GOT3 (cell line): ENCODE results near the gene SLC7A6.

Experiments used
- DNase-seq: peaks from one replicate; lab custom pipeline; 2025; ENCODE audit warnings: mixed read lengths; lab: John Stamatoyannopoulos, UW

The SLC7A6 gene

GRCh38 chr16:68257251-68257905 is 6.9 kb upstream of the SLC7A6 start:
- DNase-seq, result no peak

DNA sequence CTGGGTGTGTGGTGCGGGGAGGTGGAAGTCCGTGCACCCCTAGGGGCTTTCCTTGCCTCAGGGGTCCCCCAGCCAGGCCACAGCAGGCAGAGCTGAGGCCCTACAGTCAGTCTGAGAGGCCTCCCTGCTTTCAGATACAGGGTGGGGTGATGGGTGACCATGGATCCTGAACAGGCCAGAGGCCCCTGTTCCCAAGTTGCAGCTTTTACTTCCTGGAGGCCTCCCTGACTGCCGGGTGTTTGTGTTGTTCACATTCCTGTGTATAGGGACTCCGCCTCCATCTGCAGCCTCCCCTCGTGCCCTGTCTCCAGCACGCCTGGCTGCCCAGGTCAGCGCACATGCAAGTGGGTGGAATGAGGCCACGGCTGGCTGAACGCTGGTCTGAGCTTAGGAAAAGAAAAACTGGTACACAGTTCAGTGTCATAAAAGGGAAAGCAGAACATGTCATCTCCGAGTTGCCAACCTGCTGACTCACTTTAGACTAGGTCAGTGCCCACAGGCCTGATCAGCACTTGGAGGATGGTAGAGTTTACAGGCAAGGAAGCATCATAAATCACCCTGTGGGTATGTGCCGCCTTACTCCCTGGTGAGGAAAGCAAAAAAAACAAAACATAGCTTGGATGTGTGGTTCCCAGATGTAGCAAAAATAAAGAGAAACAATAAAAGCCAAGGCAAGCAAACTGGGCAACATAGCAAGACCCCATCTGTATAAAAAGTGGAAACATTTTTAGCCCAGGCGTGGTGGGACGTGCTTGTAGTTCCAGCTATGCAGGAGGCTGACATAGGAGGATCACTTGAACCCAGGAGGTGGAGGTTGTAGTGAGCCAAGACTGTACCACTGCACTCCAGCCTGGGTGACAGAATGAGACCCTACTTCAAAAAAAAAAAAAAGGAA is 6.2 kb upstream of the SLC7A6 start:
- no peak for DNase-seq

DNA sequence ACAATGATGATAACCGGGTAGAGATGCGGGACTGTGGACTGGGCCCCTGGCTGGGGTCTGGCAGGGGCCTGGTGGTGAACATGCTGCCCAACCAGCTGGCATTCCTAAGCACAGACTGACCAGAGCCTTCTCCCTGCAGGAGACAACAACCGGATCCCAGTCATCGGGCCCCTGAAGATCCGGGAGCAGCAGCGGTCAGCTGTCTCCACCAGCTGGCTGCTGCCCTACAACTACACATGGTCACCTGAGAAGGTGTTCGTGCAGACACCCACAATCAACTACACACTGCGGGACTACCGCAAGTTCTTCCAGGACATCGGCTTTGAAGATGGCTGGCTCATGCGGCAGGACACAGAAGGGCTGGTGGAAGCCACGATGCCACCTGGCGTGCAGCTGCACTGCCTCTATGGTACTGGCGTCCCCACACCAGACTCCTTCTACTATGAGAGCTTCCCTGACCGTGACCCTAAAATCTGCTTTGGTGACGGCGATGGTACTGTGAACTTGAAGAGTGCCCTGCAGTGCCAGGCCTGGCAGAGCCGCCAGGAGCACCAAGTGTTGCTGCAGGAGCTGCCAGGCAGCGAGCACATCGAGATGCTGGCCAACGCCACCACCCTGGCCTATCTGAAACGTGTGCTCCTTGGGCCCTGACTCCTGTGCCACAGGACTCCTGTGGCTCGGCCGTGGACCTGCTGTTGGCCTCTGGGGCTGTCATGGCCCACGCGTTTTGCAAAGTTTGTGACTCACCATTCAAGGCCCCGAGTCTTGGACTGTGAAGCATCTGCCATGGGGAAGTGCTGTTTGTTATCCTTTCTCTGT is 5.1 kb upstream of the SLC7A6 start:
- no peak for DNase-seq

DNA sequence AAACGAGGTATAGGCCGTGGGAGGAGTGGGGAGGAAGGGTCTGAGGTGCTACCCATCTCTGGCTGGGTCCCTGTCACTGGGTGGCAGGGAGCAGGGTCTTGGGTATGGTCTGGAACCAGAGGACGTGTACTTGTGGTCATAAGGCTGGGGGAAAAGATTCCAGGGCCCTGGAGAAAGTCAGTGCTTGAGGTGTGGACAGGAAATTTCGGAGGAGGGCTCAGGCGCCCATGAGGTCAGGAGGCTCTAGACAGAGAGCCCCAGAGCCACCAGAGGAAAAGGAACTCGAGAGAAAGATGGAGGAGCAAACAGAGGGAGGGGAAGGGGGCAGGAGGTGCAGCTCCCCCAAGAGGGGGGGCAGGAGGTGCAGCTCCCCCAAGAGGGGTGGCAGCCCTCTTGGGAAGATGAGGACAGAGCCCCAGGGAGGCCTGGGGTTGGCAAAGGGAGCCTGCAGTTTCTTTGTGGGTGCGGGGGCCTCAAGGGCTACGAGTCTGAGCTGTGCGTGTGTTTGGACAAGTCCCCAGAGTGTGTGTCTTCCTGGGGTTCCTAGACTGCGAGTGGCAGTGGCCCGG is 683 bp upstream of the SLC7A6 start:
- no peak for DNase-seq

- DNase-seq, result peak; percentile 33
These were observed 973 bp downstream of the SLC7A6 start for GRCh38 chr16:68265078-68265920.

GRCh38 chr16:68267612-68268405 is 3.5 kb downstream of the SLC7A6 start:
- DNase-seq, result no peak

DNA sequence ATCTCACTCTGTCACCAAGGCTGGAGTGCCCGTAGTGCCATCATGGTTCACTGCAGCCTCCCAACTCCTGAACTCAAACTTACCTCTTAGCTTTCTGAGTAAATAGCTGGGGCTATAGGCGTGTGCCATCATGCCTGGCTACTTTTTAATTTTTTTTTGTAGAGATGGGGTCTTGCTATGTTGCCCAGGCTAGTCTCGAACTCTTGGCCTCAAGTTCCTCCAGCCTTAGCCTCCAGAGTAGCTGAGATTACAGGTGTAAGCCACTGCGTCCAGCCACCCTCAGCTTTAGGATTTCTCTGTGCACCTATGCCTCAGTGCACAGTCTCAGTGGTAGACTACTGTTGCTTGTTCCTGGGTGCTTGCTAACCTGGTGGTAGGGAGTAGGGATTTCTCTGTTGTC is 5.5 kb downstream of the SLC7A6 start:
- DNase-seq, result no peak

DNA sequence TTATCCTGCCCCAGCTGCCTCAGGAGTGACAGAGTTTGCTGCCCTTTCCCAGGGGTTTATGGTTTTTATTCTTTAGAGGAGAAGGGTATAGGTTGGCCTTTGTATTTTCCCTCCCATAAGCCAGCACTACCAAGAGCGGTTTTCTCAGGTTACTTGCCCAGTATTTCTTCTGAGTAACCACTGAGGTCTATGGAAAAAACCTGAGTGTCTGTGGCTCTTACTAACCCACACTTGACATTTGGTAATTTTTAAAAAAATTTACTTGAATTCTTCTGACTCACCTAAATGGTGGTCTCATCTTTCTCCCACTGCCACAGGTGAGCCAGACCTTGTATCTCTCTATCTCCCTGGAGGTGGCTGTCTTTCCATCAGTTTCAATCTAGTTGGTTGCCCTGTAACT is 6.0 kb downstream of the SLC7A6 start:
- no peak for DNase-seq

DNA sequence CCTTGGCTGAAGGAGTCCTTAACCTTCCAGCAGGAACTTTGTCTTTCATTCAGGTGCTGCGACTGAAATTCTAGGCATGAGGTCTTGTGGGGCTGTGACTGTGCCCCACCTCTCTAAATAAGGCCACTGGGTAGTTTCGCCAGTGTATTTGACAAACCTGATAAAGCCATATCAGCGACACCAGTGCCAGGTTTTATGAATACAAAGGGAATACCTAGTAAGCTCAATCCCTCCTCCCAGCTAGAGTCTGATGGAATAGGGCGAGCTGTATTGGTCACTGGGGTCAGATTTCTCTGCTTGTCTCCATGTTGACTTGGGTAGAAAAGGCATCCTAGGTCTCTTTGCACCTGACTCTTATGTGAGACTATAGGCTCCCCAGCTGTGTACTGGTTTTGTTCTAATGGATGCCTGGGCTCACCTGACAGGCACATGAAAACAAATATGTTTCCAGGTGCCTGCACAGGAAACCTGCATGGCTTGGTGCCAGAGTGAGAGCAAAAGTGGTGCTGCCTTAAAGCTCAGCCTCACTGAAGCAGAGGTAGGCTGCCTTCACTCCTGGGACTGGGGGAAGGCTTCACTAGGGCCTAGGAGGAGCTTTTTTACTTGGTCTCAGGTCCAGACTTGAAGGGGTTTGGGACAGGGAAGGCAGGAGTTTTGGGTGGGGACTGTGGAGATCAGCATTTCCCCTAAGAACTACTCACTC is 8.3 kb downstream of the SLC7A6 start:
- DNase-seq, result no peak

- no peak for DNase-seq
These were observed 9.1 kb downstream of the SLC7A6 start for GRCh38 chr16:68273459-68273858.

DNA sequence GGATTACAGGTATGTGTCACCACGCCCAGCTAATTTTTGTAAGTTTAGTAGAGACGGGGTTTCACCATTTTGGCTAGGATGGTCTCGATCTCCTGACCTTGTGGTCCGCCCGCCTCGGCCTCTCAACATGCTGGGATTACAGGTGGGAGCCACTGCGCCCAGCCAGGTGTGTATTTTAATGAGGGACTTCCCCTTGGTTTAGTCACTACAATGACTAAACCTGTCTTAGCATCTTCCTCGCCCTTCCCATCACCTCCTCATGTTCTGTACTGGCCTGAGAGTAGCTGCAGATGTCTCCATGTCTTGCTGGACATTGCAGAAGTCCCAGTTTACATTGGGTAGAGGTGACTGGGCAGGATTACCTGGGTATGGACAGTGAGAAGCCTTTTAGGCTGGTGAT is 9.6 kb downstream of the SLC7A6 start:
- no peak for DNase-seq

GRCh38 chr16:68274441-68274840 is 10.1 kb downstream of the SLC7A6 start:
- DNase-seq, result no peak

DNA sequence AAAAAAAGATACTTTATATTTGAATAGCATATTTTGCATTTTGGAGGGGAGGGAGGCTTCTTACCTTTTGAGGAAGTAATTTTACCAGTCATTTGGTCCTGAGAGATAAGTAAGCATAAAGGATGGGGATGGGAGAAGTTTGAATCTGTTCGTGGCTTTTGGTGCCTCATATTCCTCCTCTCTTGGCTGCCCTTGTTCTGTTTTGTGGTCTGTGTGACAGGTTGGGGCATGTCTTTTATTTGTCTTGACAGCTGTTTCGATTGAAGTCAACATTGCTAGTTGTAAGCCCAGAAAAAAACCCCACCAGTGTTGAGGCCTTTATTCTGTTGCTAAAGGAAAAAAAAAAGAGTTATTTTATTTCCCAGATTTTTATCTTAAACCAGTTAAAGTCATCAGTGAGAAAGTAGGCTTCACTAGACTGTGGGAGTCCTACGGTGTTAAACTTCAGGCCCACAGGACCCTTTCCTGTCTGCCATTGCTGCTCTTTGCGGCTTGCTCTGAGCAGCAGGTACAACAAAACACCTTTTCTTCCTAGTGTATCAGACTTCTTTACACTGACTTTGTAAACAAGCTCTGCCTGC is 11.4 kb downstream of the SLC7A6 start:
- no peak for DNase-seq

DNA sequence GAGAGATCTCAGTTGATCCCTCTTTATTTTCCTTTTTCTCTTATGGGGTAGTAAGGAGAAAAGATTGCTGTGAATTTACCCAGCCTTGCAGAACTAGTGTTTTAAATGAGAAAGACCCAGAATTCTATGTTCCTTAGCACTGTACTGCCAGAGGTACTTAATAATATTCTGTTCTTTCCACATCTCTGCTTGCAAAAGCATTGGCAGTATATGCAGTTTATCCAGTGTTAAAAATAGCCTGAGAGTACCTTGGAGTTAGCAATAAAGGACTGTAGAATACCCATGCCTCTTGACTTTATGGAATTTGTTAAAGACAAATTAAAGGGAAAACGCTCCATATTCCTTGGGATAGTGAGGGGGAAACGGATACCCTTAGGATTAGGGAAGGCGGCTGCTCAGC is 11.9 kb downstream of the SLC7A6 start:
- DNase-seq, result no peak

DNA sequence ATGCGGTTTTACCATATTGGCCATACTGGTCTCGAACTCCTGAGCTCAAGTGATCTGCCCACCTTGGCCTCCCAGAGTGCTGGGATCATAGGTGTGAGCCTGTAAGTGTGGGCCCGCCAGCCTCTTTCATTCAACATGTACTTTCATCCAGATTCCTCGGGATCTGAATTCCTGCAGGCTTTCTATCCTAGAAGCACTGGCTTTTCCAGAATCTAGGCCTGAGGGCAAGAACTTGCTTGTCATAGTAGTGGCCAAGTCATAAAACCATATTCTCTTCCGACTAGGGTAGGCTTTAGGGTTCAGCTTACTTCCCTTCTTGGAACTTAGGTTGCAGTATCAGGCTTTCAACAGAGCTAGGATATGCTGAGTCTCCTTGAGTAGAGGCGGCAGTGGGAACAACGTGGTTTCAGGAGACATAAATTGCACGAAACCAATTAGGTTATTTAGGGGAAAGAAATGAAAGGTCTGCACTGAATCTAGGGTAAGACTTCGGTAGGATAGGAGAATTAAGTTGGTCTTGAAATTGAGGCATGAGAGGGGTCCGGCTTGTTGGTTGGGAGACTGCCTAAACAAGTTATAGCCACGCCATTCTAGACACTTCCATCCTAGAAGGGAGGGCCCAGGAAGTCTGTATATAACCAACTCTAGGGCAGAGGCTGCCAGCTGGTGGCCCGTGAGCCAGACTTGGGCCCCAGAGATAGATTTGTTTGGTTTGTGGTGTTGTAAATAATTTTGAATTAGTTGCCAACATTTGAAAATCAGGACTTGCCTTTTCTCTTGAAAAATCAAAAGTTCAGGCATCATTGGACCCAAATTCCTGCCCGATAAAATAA is 15.6 kb downstream of the SLC7A6 start:
- no peak for DNase-seq

GRCh38 chr16:68281368-68282063 is 17.2 kb downstream of the SLC7A6 start:
- DNase-seq, result no peak

DNA sequence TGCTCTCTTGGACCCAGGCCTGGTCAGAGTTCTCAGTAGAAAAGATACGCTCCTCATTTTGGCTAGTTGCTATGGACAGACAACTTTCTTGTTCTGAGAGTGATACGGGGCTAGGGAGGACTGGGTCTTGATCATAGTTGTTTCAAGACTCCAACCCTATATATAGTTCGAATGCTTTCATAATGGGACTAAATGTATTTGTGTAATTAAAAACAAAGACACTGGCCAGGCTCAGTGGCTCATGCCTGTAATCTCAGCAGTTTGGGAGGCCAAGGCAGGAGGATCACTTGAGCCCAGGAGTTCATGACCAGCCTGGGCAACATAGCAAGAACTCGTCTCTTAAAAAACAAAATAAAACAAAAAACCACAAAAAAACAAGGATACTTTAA is 17.7 kb downstream of the SLC7A6 start:
- DNase-seq, result no peak

DNA sequence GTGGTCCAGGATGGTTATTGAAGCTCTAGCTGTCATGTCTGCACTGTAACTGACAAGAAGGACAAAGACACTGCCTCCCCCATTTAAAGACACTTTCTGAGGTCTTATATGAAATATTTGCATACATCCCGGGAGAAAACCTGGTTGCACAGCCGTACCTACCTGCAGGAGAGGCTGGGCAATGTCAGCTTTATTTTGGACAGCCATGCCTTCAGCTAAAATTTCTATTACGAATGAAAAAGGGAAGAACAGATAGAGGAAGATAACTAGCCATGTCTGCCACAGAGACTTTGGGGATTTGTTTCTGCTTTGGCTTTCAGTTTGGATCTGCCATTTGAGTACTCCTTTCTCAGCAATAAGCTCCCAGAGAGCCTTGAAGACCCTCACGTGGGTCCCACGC is 19.0 kb downstream of the SLC7A6 start:
- no peak for DNase-seq
